PC-3 (cell line): ENCODE data around the gene ST7. TPM values are rescaled to one million over a fixed set of nuclear protein-coding genes. Genes with fewer than 3 reads are reported as not detected.

ENCODE experiments used
- ATAC-seq: fragments of 200-7000 bp; cut with Tn5 transposase; 2 replicates; pipeline ENCODE4 v1.9.1; 2020; ENCODE audit warnings: mild to moderate bottlenecking, moderate library complexity
- BruUV-seq: library from RNA; stranded (reverse); fragments of 400-500 nt; replicated peaks from 2 replicates; lab custom pipeline; 2021; lab: Mats Ljungman, UMichigan
- CTCF ChIA-PET: fragments of 300-600 bp; sonication (Branson Sonifier 250); formaldehyde crosslinking; loops from one replicate; lab custom pipeline; 2022; ENCODE audit warnings: antibody characterized with exemption; lab: Charles Lee
- POLR2A ChIA-PET: fragments of 300-600 bp; sonication (Branson Sonifier 250); formaldehyde crosslinking; loops from one replicate; lab custom pipeline; 2022; ENCODE audit warnings: antibody characterized with exemption; ENCODE audit not compliant: unreplicated experiment; lab: Charles Lee
- DNase-seq: peaks from one replicate; pipeline ENCODE4 v3.0.0-alpha.2; 2015
- H2AFZ ChIP-seq: fragments of 300-600 bp; sonication (generic); 2 replicates; pipeline ENCODE4 v1.6.0; 2016; ENCODE audit warnings: antibody characterized with exemption, low read length
- H3F3A ChIP-seq: fragments of 300-600 bp; sonication (generic); one replicate; pipeline ENCODE4 v1.6.0; 2017; ENCODE audit warnings: antibody characterized with exemption, low read length, control low read depth, mild to moderate bottlenecking; ENCODE audit not compliant: unreplicated experiment
- H3K27ac ChIP-seq: fragments of 300-600 bp; sonication (generic); 2 replicates; pipeline ENCODE4 v1.5.1; 2016; ENCODE audit warnings: mild to moderate bottlenecking, low read length
- H3K27me3 ChIP-seq: fragments of 300-600 bp; sonication (generic); 2 replicates; pipeline ENCODE4 v1.6.1; 2016; ENCODE audit warnings: low read length, mixed read lengths
- H3K36me3 ChIP-seq: fragments of 300-600 bp; sonication (generic); 2 replicates; pipeline ENCODE4 v1.6.1; 2016; ENCODE audit warnings: low read depth, mixed run types, low read length, mixed read lengths
- H3K4me1 ChIP-seq: fragments of 300-600 bp; sonication (generic); 2 replicates; pipeline ENCODE4 v1.5.1; 2016; ENCODE audit warnings: low read length; ENCODE audit not compliant: insufficient read depth
- H3K4me2 ChIP-seq: fragments of 300-600 bp; sonication (generic); 2 replicates; pipeline ENCODE4 v1.6.0; 2016; ENCODE audit warnings: low read length
- H3K4me3 ChIP-seq: fragments of 300-600 bp; sonication (generic); 2 replicates; pipeline ENCODE4 v1.5.1; 2016; ENCODE audit warnings: mild to moderate bottlenecking, low read length, mixed read lengths
- H3K79me2 ChIP-seq: fragments of 300-600 bp; sonication (generic); 2 replicates; pipeline ENCODE4 v1.6.1; 2017; ENCODE audit warnings: low read length, mixed read lengths
- H3K9ac ChIP-seq: fragments of 300-600 bp; sonication (generic); 2 replicates; pipeline ENCODE4 v1.6.0; 2016; ENCODE audit warnings: mild to moderate bottlenecking, low read length
- H3K9me2 ChIP-seq: fragments of 300-600 bp; sonication (generic); replicated peaks from 2 replicates; pipeline ENCODE4 v1.6.1; 2016; ENCODE audit warnings: mixed run types, low read length, mixed read lengths
- H3K9me3 ChIP-seq: fragments of 300-600 bp; sonication (generic); 2 replicates; pipeline ENCODE4 v1.6.1; 2016; ENCODE audit warnings: low read length, mixed read lengths
- H4K20me1 ChIP-seq: fragments of 300-600 bp; sonication (generic); 2 replicates; pipeline ENCODE4 v1.6.1; 2016; ENCODE audit warnings: low read length, mixed read lengths
- EZH2 ChIP-seq: fragments of 300-600 bp; sonication (generic); IDR thresholded peaks from one replicate; pipeline ENCODE4 v1.6.1; 2017; ENCODE audit warnings: antibody characterized with exemption, mild to moderate bottlenecking, low read length; ENCODE audit not compliant: unreplicated experiment
- EZH2phosphoT487 ChIP-seq: fragments of 300-600 bp; sonication (generic); IDR thresholded peaks from 2 replicates; pipeline ENCODE4 v1.6.1; 2018; ENCODE audit warnings: mild to moderate bottlenecking, antibody characterized with exemption, low read length, borderline replicate concordance
- intact Hi-C: fragments of 100-400 bp; cut with micrococcal nuclease; formaldehyde crosslinking; loops from 2 replicates; pipeline ENCODE4 v1.9.0; 2023
- total RNA-seq: library from RNA; depleted of rRNA; stranded (reverse); fragments of >200 nt; gene quantifications from 2 replicates; pipeline ENCODE4 v1.2.3, GENCODE V29; 2014
- TF ChIP-seq, protein P1 (sequence below): fragments of 300-600 bp; sonication (generic); conservative IDR thresholded peaks from 2 replicates; pipeline ENCODE4 v1.5.1; 2017; ENCODE audit warnings: antibody characterized with exemption, low read depth, mild to moderate bottlenecking, low read length

Gene ST7
- total RNA-seq, 1 experiment from 2014 or later = 19.7 TPM

DNA sequence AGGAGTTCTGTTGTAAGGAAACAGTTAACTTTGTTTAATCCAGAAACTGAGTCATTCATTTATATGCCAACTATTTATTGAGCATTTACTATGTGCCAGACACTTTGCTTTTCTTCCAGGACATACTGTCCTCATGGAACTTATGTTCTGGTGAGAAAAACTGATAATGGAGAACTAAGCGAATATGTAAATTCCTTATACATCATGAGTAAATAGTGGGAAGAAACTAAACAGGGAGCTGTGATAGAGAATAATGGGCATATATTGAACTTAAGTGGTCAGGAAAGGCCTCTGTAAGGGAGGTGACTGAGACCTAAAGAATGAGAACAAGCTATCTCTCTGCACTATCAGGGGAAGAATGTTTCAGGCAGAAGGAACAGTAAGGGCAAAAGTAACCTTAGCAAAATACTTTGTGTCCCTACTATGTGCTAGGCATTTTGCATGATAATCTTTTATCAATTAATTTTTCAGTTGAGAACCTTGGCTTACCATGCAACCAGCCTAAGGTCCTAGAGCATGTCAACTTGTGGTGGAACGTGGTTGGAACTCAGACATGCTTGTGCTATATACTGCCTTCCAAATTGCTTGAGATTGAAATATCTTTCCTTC is 45.4 kb downstream of the ST7 start:
- DNase-seq (no peak), ATAC-seq (no peak)
- TF ChIP-seq, protein P1, sequence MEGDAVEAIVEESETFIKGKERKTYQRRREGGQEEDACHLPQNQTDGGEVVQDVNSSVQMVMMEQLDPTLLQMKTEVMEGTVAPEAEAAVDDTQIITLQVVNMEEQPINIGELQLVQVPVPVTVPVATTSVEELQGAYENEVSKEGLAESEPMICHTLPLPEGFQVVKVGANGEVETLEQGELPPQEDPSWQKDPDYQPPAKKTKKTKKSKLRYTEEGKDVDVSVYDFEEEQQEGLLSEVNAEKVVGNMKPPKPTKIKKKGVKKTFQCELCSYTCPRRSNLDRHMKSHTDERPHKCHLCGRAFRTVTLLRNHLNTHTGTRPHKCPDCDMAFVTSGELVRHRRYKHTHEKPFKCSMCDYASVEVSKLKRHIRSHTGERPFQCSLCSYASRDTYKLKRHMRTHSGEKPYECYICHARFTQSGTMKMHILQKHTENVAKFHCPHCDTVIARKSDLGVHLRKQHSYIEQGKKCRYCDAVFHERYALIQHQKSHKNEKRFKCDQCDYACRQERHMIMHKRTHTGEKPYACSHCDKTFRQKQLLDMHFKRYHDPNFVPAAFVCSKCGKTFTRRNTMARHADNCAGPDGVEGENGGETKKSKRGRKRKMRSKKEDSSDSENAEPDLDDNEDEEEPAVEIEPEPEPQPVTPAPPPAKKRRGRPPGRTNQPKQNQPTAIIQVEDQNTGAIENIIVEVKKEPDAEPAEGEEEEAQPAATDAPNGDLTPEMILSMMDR = no peak
- no peak for TF ChIP-seq EZH2
- no peak for TF ChIP-seq EZH2phosphoT487
- H3K9me3 ChIP-seq = no peaks in the 10 kb centered on the region
- H2AFZ ChIP-seq = no peak overlapping the region
- no peaks in the 10 kb centered on the region for H3K27me3 ChIP-seq
- no peaks in the 10 kb centered on the region for H3K36me3 ChIP-seq
- H4K20me1 ChIP-seq = no peaks in the 10 kb centered on the region; the same call in 1 of the 2 replicates
- H3K9ac ChIP-seq = no peak overlapping the region
- no peak overlapping the region for H3K27ac ChIP-seq
- BruUV-seq = no TSS peak
- no peak overlapping the region for H3K4me3 ChIP-seq
- intact Hi-C loops = no loop called here
- H3K79me2 ChIP-seq = 0 out of 2 replicates have a peak, but pooled peaks cover 3% of the 10 kb centered on the region
- no peaks in the 10 kb centered on the region for H3K4me1 ChIP-seq
- CTCF ChIA-PET = no interaction called here
- POLR2A ChIA-PET = no interaction called here
- no peaks in the 10 kb centered on the region for H3F3A ChIP-seq
- no peak overlapping the region for H3K4me2 ChIP-seq
- no peaks in the 10 kb centered on the region for H3K9me2 ChIP-seq

DNA sequence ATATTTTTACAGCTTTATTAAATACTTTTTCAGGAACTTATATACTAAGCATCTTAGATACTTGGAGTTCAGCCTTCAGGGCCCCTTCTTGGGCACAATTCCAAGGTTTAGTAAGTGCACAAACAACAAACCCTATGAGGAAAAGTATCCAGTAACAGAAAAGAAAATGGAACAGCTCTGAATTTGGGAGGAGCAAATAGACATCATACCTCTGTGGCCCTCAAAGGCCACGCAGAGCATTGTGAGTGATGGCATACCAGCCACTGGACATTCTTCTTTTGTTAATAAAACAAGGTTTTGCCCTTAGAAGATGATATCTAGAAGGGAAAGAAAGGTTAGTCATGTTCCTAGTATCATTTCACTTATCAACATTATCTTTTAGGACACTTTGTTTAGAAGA is 46.0 kb downstream of the ST7 start:
- Histone ChIP-seq H3K4me1 (no peaks in the 10 kb centered on the region), H3F3A (no peaks in the 10 kb centered on the region), H3K4me2 (no peak overlapping the region), H2AFZ (no peak overlapping the region), H4K20me1 (no peaks in the 10 kb centered on the region; the same call in 1 of the 2 replicates), H3K4me3 (no peak overlapping the region), H3K79me2 (0 out of 2 replicates have a peak, but pooled peaks cover 3% of the 10 kb centered on the region), H3K27ac (no peak overlapping the region), H3K27me3 (no peaks in the 10 kb centered on the region), H3K9me3 (no peaks in the 10 kb centered on the region), H3K36me3 (no peaks in the 10 kb centered on the region), H3K9ac (no peak overlapping the region), H3K9me2 (no peaks in the 10 kb centered on the region)
- ChIA-PET POLR2A (no interaction called here), CTCF (no interaction called here)
- intact Hi-C loops = no loop called here
- TF ChIP-seq EZH2phosphoT487 (no peak), EZH2 (no peak)
- TF ChIP-seq, protein P1 = no peak
- BruUV-seq = no TSS peak
- ATAC-seq = no peak
- peak; percentile 24 for DNase-seq

DNA sequence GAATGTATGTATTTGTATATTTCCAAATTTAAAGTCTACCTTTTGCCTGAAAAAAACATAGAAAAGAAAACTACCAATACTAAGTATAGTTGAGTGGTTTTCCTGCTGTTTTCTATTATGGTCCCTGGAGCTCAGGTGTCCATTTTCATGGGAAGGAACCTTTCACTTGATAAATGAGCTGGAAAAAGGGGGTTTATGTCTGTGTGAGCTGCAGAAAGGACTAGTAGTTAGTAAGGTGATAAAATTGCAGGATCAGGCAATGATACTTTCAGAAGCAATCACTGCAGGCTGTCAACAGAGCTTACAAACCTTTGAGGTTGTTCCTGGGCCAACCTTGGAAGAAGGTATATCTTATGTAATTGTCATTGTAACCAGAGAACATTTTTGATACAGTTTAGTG is 48.0 kb downstream of the ST7 start:
- Histone ChIP-seq H2AFZ (no peak overlapping the region), H3F3A (no peaks in the 10 kb centered on the region), H3K4me1 (no peaks in the 10 kb centered on the region), H4K20me1 (no peaks in the 10 kb centered on the region; the same call in 1 of the 2 replicates), H3K36me3 (no peaks in the 10 kb centered on the region), H3K4me2 (no peak overlapping the region), H3K27ac (no peak overlapping the region), H3K79me2 (0 out of 2 replicates have a peak, but pooled peaks cover 3% of the 10 kb centered on the region), H3K27me3 (no peaks in the 10 kb centered on the region), H3K9me2 (no peaks in the 10 kb centered on the region), H3K4me3 (no peak overlapping the region), H3K9ac (no peak overlapping the region), H3K9me3 (no peaks in the 10 kb centered on the region)
- intact Hi-C loops = no loop called here
- BruUV-seq = no TSS peak
- ATAC-seq = no peak
- CTCF ChIA-PET = no interaction called here
- POLR2A ChIA-PET = interaction anchor here (0.6 kb wide), 1 partner anchor 115 kb away, joined by 3 read pairs; no protein-coding TSS in a partner anchor
- TF ChIP-seq EZH2 (no peak), EZH2phosphoT487 (no peak)
- TF ChIP-seq, protein P1 = no peak
- no peak for DNase-seq
